Daoy (cell line): ENCODE measurements around the gene ARHGAP26. TPM values are rescaled to one million over a fixed set of nuclear protein-coding genes. Genes with fewer than 3 reads are reported as not detected.

Experiments
- DNase-seq: peaks from one replicate; pipeline ENCODE4 v3.0.0-alpha.2; 2015; ENCODE audit warnings: low read depth
- total RNA-seq: library from RNA; depleted of rRNA; stranded (reverse); fragments of >200 nt; shearing (Covaris generic); gene quantifications from 2 replicates; pipeline ENCODE4 v1.2.3, GENCODE V29; 2014; rRNA removed

ARHGAP26 gene
- total RNA-seq, 1 experiment from 2014 or later, result 7.7 TPM

GRCh38 chr5:143274952-143275351, 504.8 kb downstream of the ARHGAP26 start:
- DNase-seq, result no peak

DNA sequence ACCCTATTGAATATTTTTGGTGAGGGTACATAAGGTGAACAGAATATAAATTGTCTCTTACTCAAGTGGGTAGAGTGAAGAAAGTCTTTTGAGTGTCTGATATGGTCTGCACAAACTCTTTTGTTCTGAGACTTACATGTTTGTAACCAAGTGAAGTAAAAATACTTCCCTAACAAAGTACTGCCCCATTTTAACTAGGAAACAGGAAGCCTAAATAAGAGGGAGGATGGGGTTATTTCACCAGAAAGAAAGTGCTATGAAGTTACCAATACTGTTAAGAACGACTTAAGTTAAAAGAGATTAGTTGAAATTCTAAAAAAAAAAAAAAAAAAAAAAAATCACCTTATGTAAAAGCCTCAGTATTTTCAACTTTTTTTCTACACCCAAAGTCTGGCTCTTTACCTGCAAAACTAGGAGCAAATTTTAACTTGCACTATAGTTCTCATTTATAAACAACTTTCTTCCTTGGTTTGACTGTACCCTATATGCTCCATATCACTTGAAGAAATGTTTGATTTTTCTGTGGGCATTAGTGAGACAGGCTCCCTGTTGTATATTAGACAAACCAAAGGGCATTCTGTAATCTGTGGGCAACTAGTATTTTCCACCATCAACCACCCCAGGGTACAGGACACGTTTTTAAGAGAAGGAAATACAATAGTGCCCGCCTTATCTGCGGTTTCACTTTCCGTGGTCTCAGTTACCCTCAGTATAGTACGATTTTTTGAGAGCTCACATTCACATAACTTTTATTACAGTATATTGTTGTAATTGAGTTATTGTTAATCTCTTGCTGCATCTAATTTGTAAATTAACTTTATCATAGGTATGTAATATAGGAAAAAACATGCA, 505.6 kb downstream of the ARHGAP26 start:
- no peak for DNase-seq

GRCh38 chr5:143277536-143277935, 507.4 kb downstream of the ARHGAP26 start:
- no peak for DNase-seq

Other genes with a start within 250 kb of the ARHGAP26 start
- 0.33 and 0.63 TPM in 2 replicates for gene FGF1, start 84.3 kb upstream of the ARHGAP26 start, total RNA-seq